ENCODE results near the gene SWSAP1. TPM values are rescaled to one million over a fixed set of nuclear protein-coding genes. Genes with fewer than 3 reads are reported as not detected.

The SWSAP1 gene
- total RNA-seq, result 0.57 and 1.1 TPM in 2 replicates

DNA sequence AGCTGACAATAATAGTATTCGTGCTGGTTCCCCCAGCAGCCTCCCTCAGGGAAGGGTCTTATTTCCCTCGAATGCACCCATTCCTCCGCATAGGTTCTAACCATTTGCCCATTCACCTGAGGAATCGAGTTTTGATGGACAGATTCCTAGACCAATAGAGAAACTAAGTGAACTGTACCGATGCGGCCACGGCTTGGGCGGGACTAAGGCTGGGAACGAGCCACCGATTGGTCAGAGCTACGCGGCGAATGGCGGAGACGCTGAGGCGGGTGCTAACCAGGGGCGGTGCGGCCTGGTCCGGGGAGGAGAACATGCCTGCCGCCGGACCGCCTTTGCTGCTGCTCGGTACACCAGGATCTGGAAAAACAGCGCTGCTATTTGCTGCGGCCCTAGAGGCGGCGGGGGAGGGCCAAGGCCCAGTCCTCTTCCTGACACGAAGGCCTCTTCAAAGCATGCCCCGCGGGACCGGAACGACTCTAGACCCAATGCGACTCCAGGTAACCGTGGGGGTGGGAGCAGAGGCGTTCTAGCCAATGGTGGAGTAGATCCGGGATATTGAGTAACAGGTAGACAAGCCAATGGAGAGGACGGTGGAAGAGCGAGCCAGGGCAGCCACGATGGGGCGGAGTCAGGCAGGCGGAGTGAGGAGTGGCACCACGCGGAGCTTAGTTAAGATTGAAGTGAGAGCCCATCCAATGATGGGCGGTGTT, at the start of gene SWSAP1:
Gene SWSAP1, plus strand, starts transcription at position 234 of the 710 bp plus-strand sequence. Its CDS starts 15 bp downstream, at position 249.

GRCh38 chr19:11339254-11340098, 35.0 kb upstream of the SWSAP1 start, which contains the start of gene RAB3D:
TSS of gene RAB3D (minus strand) at chr19:11339657. CDS start at chr19:11337399, 2,258 bp downstream.

DNA sequence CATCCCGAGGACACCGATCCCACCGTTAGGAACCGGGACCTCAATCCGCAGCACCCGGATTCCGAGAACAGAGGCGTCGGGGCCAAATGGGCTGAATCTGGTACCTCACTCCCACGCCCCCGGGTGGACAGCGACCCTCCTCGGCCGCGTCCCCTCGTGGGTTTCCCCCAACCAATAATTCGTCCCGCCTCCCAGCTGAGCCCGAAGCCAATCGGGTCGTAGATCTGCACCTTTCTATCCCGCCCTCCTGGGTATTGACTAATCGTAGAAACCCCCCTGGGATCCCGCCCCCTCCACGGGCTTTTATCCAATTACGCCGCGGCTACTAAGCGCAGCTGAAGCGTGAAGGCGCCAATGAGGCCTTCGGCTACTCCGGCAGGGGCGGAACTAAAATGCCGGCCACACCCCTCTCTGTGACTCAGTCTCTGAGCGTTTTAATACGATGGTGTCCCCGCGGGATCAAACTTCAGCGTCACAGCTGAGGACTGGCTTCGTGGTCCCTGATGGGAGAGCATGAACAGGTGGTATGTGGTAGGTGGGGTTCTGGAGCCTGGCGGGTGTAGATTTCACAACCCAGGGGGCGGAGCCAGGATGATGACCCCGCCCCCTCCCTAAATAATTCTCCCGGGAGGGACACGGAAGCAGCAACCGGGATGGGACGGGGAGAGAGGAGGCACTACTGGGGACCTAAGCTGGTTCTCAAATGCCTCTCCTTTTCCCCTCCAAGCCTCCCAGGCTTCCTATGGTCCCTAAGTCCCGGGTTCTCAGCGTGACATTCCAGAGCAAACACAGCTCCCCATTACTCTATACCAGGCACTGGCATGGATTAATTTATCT, 28.1 kb upstream of the SWSAP1 start, which contains the start of the genes CCDC159 and TMEM205:
Gene CCDC159, plus strand, starts transcription at position 416 of the 837 bp plus-strand sequence. Its CDS starts 88 bp downstream, at position 504.
Gene TMEM205, minus strand, starts transcription at position 165 of the 837 bp plus-strand sequence. CDS start 649 bp downstream, outside the sequence.

GRCh38 chr19:11355160-11356073, 19.0 kb upstream of the SWSAP1 start, which contains the start of gene PLPPR2:
TSS of gene PLPPR2 (plus strand) at chr19:11355432. CDS start at chr19:11357674, 2,242 bp downstream.

GRCh38 chr19:11418549-11419506, 44.4 kb downstream of the SWSAP1 start, which contains the start of gene RGL3:
TSS of gene RGL3 (minus strand) at chr19:11419314. CDS start at chr19:11419278, 36 bp downstream.

Other genes starting within 250 kb of the SWSAP1 start
- 45.8 and 63.1 TPM in 2 replicates for gene SPC24, start 218.9 kb upstream of the SWSAP1 start, total RNA-seq
- gene KANK2, start 177.1 kb upstream of the SWSAP1 start, total RNA-seq, result 28.7 and 125 TPM in 2 replicates
- gene ANGPTL8, start 135.0 kb upstream of the SWSAP1 start, total RNA-seq, result not detected in 2 replicates
- gene DOCK6, start 112.1 kb upstream of the SWSAP1 start, total RNA-seq, result 73.3 and 155 TPM in 2 replicates
- not detected in 2 replicates for gene TSPAN16, start 78.5 kb upstream of the SWSAP1 start, total RNA-seq
- 37.6 and 82.1 TPM in 2 replicates for gene RAB3D, start 35.0 kb upstream of the SWSAP1 start, total RNA-seq
- 64.3 and 79.8 TPM in 2 replicates for gene TMEM205, start 28.4 kb upstream of the SWSAP1 start, total RNA-seq
- 6.6 and 9.6 TPM in 2 replicates for gene CCDC159, start 28.1 kb upstream of the SWSAP1 start, total RNA-seq
- gene PLPPR2, start 19.2 kb upstream of the SWSAP1 start, total RNA-seq, result 3.4 and 10.8 TPM in 2 replicates
- 5.7 and 5.8 TPM in 2 replicates for gene EPOR, start 9.6 kb downstream of the SWSAP1 start, total RNA-seq
- gene RGL3, start 44.6 kb downstream of the SWSAP1 start, total RNA-seq, result 0.16 and 2.9 TPM in 2 replicates
- under 0.01 and 0.13 TPM in 2 replicates for gene ODAD3, start 60.5 kb downstream of the SWSAP1 start, total RNA-seq
- gene PRKCSH, start 61.0 kb downstream of the SWSAP1 start, total RNA-seq, result 102 and 189 TPM in 2 replicates
- gene ELAVL3, start 106.4 kb downstream of the SWSAP1 start, total RNA-seq, result not detected in 2 replicates
- 3.6 and 5.8 TPM in 2 replicates for gene ZNF653, start 131.2 kb downstream of the SWSAP1 start, total RNA-seq
- 25.8 and 32.9 TPM in 2 replicates for gene ECSIT, start 154.5 kb downstream of the SWSAP1 start, total RNA-seq
- gene CNN1, start 164.2 kb downstream of the SWSAP1 start, total RNA-seq, result 0.63 and 1.9 TPM in 2 replicates
- 13.3 and 14.2 TPM in 2 replicates for gene ELOF1, start 184.6 kb downstream of the SWSAP1 start, total RNA-seq
- gene ACP5, start 203.0 kb downstream of the SWSAP1 start, total RNA-seq, result 0.19 TPM in 1 of 2 replicates, not detected in the other
- gene ZNF627, start 222.8 kb downstream of the SWSAP1 start, total RNA-seq, result 13.0 and 22.9 TPM in 2 replicates

Data from bladder microvascular endothelial cell (primary cell).